Measurements from ENCODE around the gene SOX30.

SOX30 gene

GRCh38 chr5:157659868-157660660, 7.8 kb upstream of the SOX30 start:
- DNase-seq, result no peak

- DNase-seq, result no peak
Measured at GRCh38 chr5:157658893-157659292, 6.7 kb upstream of the SOX30 start.

GRCh38 chr5:157657516-157657915, 5.3 kb upstream of the SOX30 start:
- DNase-seq, result no peak

GRCh38 chr5:157651623-157652376, 438 bp downstream of the SOX30 start:
- peak; percentile 82 to 89 for DNase-seq

GRCh38 chr5:157650991-157651611, 1.1 kb downstream of the SOX30 start:
- DNase-seq, result no peak

GRCh38 chr5:157649101-157649500, 3.1 kb downstream of the SOX30 start:
- no peak for DNase-seq

- DNase-seq, result no peak
Measured at GRCh38 chr5:157648275-157648990, 3.8 kb downstream of the SOX30 start.

GRCh38 chr5:157640406-157641066, 11.7 kb downstream of the SOX30 start:
- no peak for DNase-seq

- DNase-seq, result no peak
Measured at GRCh38 chr5:157630341-157630740, 21.9 kb downstream of the SOX30 start.

- DNase-seq, result no peak
Measured at GRCh38 chr5:157626831-157627230, 25.4 kb downstream of the SOX30 start.

GRCh38 chr5:157624144-157624543, 28.1 kb downstream of the SOX30 start:
- DNase-seq, result no peak

GRCh38 chr5:157620776-157621175, 31.5 kb downstream of the SOX30 start:
- no peak for DNase-seq

- no peak for DNase-seq
Measured at GRCh38 chr5:157618191-157618765, 34.0 kb downstream of the SOX30 start.

GRCh38 chr5:157616785-157617184, 35.5 kb downstream of the SOX30 start:
- DNase-seq, result no peak

GRCh38 chr5:157613385-157614245, 38.6 kb downstream of the SOX30 start:
- DNase-seq, result no peak

- no peak for DNase-seq
Measured at GRCh38 chr5:157612581-157612980, 39.7 kb downstream of the SOX30 start.

GRCh38 chr5:157611571-157612476, 40.4 kb downstream of the SOX30 start:
- DNase-seq, result no peak

GRCh38 chr5:157610990-157611389, 41.2 kb downstream of the SOX30 start:
- no peak for DNase-seq

- no peak for DNase-seq
Measured at GRCh38 chr5:157608972-157609565, 43.2 kb downstream of the SOX30 start.

Measured in activated T-cell treated with anti-CD3 and anti-CD28 coated beads, Interleukin-2, amount 50 U/mL, for 48 hours (primary cell).